ENCODE results near the gene TBX2.

TBX2 gene

GRCh38 chr17:61453566-61454380 lies 54.1 kb downstream of the TBX2 start:
- Histone ChIP-seq H3K4me2 (no peak overlapping the region), H3K4me1 (ENCODE audit: low read depth, poor library complexity, severe bottlenecking) (no peaks in the 10 kb centered on the region), H3K36me3 (ENCODE audit: insufficient read depth) (no peaks in the 10 kb centered on the region), H3K27me3 (ENCODE audit: insufficient read depth, low read depth) (no peaks in the 10 kb centered on the region), H3K79me2 (ENCODE audit: insufficient read depth, low read depth) (no peaks in the 10 kb centered on the region), H3K9ac (no peak overlapping the region), H3K27ac (no peak overlapping the region), H3K4me3 (IDR thresholded peaks at IDR 0.05; ENCODE audit: insufficient read depth, low read depth, low read length) (no peak overlapping the region), H2AFZ (ENCODE audit: low read depth) (no peak overlapping the region), H4K20me1 (ENCODE audit: insufficient read depth) (no peaks in the 10 kb centered on the region)
- no peak for TF ChIP-seq CTCF (conservative IDR thresholded peaks at IDR 0.05; ENCODE audit: low read depth, low read length)

GRCh38 chr17:61454381-61455323 lies 55.0 kb downstream of the TBX2 start:
- Histone ChIP-seq H3K9ac (no peak overlapping the region), H3K4me2 (no peak overlapping the region), H3K36me3 (ENCODE audit: insufficient read depth) (no peaks in the 10 kb centered on the region), H3K27me3 (ENCODE audit: insufficient read depth, low read depth) (no peaks in the 10 kb centered on the region), H4K20me1 (ENCODE audit: insufficient read depth) (no peaks in the 10 kb centered on the region), H3K79me2 (ENCODE audit: insufficient read depth, low read depth) (no peaks in the 10 kb centered on the region), H3K4me3 (IDR thresholded peaks at IDR 0.05; ENCODE audit: insufficient read depth, low read depth, low read length) (no peak overlapping the region), H3K27ac (no peak overlapping the region), H2AFZ (ENCODE audit: low read depth) (no peak overlapping the region), H3K4me1 (ENCODE audit: low read depth, poor library complexity, severe bottlenecking) (no peaks in the 10 kb centered on the region)
- TF ChIP-seq CTCF (conservative IDR thresholded peaks at IDR 0.05; ENCODE audit: low read depth, low read length) = no peak

- H3K79me2 ChIP-seq (ENCODE audit: insufficient read depth, low read depth) = no peaks in the 10 kb centered on the region
- no peaks in the 10 kb centered on the region for H3K36me3 ChIP-seq (ENCODE audit: insufficient read depth)
- no peaks in the 10 kb centered on the region for H3K27me3 ChIP-seq (ENCODE audit: insufficient read depth, low read depth)
- no peaks in the 10 kb centered on the region for H4K20me1 ChIP-seq (ENCODE audit: insufficient read depth)
- no peak overlapping the region for H3K4me2 ChIP-seq
- no peak overlapping the region for H3K27ac ChIP-seq
- H2AFZ ChIP-seq (ENCODE audit: low read depth) = no peak overlapping the region
- no peak for TF ChIP-seq CTCF (conservative IDR thresholded peaks at IDR 0.05; ENCODE audit: low read depth, low read length)
- H3K4me1 ChIP-seq (ENCODE audit: low read depth, poor library complexity, severe bottlenecking) = no peaks in the 10 kb centered on the region
- H3K9ac ChIP-seq = no peak overlapping the region
- H3K4me3 ChIP-seq (IDR thresholded peaks at IDR 0.05; ENCODE audit: insufficient read depth, low read depth, low read length) = no peak overlapping the region
Measured at GRCh38 chr17:61455324-61456060, 55.8 kb downstream of the TBX2 start.

- Histone ChIP-seq H3K79me2 (ENCODE audit: insufficient read depth, low read depth) (no peaks in the 10 kb centered on the region), H3K4me3 (IDR thresholded peaks at IDR 0.05; ENCODE audit: insufficient read depth, low read depth, low read length) (no peak overlapping the region), H3K27me3 (ENCODE audit: insufficient read depth, low read depth) (no peaks in the 10 kb centered on the region), H3K36me3 (ENCODE audit: insufficient read depth) (no peaks in the 10 kb centered on the region), H2AFZ (ENCODE audit: low read depth) (no peak overlapping the region), H3K27ac (no peak overlapping the region), H3K4me2 (no peak overlapping the region), H4K20me1 (ENCODE audit: insufficient read depth) (no peaks in the 10 kb centered on the region), H3K9ac (no peak overlapping the region), H3K4me1 (ENCODE audit: low read depth, poor library complexity, severe bottlenecking) (no peaks in the 10 kb centered on the region)
- TF ChIP-seq CTCF (conservative IDR thresholded peaks at IDR 0.05; ENCODE audit: low read depth, low read length) = no peak
Measured at GRCh38 chr17:61456061-61456681, 56.5 kb downstream of the TBX2 start.
